ENCODE data around the gene ZMIZ1. TPM values are rescaled to one million over a fixed set of nuclear protein-coding genes. Genes with fewer than 3 reads are reported as not detected.

Gene ZMIZ1
- polyA plus RNA-seq, 1 donor from 2014 or later: 26.8 TPM

DNA sequence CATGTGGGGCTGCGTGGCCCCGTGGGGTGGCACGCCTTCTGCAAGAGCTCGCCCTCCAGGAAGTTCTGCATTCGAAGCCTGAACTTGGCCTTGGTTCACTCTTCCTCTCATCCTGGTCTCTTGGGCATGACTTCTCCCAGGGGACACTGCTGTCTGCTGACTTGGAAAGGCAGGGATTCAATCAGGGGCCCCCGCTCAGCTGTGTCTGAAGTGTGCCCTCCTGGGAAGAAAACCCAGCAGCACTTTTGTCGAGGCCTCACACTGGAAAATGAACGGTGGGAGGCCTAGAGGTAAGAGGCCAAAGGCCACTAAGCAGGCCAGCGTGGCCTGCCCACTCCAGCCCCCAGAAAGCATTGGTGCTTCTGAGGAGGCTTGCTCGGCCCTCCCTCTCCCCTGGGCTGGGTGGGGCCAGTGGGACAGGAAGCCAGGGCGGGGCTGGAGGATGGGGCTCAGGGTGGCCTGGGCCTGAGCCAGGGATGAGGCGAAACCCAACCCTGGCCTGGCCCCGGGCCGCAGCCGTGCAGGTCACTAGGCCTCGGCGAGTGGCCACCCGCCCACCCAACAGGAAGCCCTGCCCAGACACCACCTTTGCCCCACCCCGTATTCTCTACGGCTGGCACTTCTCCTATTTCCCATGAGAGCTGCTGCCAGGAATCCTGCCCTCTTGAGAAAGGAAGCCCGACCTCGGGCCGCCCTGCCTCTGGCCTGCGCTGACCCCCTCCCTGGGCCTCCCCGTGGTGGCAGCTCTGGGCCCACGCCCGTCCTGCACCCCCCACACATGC is 81.1 kb downstream of the ZMIZ1 start:
- Histone ChIP-seq H3K79me2 (replicated peaks; ENCODE audit: insufficient read depth, low read length) (no peaks in the 10 kb centered on the region), H2AFZ (ENCODE audit: low read depth, low read length) (no peak overlapping the region), H3K4me3 (ENCODE audit: low read length) (no peak overlapping the region), H3K4me2 (ENCODE audit: low read length) (no peak overlapping the region), H3K27ac (ENCODE audit: low read length) (no peak overlapping the region), H3K36me3 (ENCODE audit: insufficient read depth, low read length) (no peaks in the 10 kb centered on the region), H3F3A (ENCODE audit: insufficient read depth, low read length, poor library complexity, severe bottlenecking) (no peaks in the 10 kb centered on the region), H3K9me3 (ENCODE audit: low read length) (no peaks in the 10 kb centered on the region), H4K20me1 (ENCODE audit: insufficient read depth) (no peaks in the 10 kb centered on the region), H3K9ac (ENCODE audit: low read length) (no peak overlapping the region), H3K27me3 (ENCODE audit: insufficient read depth, low read depth, low read length) (no peaks in the 10 kb centered on the region), H3K9me2 (ENCODE audit: insufficient read depth, low read length) (no peaks in the 10 kb centered on the region)
- no peak for TF ChIP-seq RAD21 (conservative IDR thresholded peaks at IDR 0.05)
- TF ChIP-seq SMC3 (conservative IDR thresholded peaks at IDR 0.05; ENCODE audit: poor library complexity): no peak
- TF ChIP-seq POLR2AphosphoS5 (IDR thresholded peaks at IDR 0.05): no peak
- TF ChIP-seq, protein P1, sequence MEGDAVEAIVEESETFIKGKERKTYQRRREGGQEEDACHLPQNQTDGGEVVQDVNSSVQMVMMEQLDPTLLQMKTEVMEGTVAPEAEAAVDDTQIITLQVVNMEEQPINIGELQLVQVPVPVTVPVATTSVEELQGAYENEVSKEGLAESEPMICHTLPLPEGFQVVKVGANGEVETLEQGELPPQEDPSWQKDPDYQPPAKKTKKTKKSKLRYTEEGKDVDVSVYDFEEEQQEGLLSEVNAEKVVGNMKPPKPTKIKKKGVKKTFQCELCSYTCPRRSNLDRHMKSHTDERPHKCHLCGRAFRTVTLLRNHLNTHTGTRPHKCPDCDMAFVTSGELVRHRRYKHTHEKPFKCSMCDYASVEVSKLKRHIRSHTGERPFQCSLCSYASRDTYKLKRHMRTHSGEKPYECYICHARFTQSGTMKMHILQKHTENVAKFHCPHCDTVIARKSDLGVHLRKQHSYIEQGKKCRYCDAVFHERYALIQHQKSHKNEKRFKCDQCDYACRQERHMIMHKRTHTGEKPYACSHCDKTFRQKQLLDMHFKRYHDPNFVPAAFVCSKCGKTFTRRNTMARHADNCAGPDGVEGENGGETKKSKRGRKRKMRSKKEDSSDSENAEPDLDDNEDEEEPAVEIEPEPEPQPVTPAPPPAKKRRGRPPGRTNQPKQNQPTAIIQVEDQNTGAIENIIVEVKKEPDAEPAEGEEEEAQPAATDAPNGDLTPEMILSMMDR (IDR thresholded peaks at IDR 0.05; ENCODE audit: poor library complexity, severe bottlenecking): no peak
- no peak for TF ChIP-seq EP300 (conservative IDR thresholded peaks at IDR 0.05; ENCODE audit: poor library complexity, severe bottlenecking)
- no peak for TF ChIP-seq TAF1 (IDR thresholded peaks at IDR 0.05; ENCODE audit: low read depth)
- no peak for TF ChIP-seq MXI1 (conservative IDR thresholded peaks at IDR 0.05; ENCODE audit: poor library complexity, severe bottlenecking)
- TF ChIP-seq EZH2 (IDR thresholded peaks at IDR 0.05; ENCODE audit: borderline replicate concordance, insufficient read depth, low read length, poor library complexity, severe bottlenecking): no peak
- TF ChIP-seq, protein P2, sequence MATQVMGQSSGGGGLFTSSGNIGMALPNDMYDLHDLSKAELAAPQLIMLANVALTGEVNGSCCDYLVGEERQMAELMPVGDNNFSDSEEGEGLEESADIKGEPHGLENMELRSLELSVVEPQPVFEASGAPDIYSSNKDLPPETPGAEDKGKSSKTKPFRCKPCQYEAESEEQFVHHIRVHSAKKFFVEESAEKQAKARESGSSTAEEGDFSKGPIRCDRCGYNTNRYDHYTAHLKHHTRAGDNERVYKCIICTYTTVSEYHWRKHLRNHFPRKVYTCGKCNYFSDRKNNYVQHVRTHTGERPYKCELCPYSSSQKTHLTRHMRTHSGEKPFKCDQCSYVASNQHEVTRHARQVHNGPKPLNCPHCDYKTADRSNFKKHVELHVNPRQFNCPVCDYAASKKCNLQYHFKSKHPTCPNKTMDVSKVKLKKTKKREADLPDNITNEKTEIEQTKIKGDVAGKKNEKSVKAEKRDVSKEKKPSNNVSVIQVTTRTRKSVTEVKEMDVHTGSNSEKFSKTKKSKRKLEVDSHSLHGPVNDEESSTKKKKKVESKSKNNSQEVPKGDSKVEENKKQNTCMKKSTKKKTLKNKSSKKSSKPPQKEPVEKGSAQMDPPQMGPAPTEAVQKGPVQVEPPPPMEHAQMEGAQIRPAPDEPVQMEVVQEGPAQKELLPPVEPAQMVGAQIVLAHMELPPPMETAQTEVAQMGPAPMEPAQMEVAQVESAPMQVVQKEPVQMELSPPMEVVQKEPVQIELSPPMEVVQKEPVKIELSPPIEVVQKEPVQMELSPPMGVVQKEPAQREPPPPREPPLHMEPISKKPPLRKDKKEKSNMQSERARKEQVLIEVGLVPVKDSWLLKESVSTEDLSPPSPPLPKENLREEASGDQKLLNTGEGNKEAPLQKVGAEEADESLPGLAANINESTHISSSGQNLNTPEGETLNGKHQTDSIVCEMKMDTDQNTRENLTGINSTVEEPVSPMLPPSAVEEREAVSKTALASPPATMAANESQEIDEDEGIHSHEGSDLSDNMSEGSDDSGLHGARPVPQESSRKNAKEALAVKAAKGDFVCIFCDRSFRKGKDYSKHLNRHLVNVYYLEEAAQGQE (IDR thresholded peaks at IDR 0.05; ENCODE audit: borderline replicate concordance): no peak

DNA sequence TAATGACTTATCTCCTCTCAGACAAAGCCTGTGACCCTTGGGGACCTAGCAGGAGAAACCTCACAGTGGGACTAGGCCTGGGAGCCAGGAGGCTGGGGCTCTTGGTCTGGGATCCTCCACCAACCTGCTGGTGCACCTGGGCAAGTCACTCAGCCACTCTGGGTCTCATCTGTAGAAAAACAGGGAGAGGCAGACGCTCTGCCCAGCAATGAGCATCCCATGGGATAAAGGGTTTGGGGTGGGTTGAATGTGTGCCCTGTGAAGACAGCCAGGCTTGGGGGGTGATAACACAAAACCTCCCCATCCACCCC is 81.6 kb downstream of the ZMIZ1 start:
- H3K27ac ChIP-seq (ENCODE audit: low read length): no peak overlapping the region
- H3K9me3 ChIP-seq (ENCODE audit: low read length): no peaks in the 10 kb centered on the region
- no peaks in the 10 kb centered on the region for H4K20me1 ChIP-seq (ENCODE audit: insufficient read depth)
- H3K4me3 ChIP-seq (ENCODE audit: low read length): no peak overlapping the region
- no peaks in the 10 kb centered on the region for H3F3A ChIP-seq (ENCODE audit: insufficient read depth, low read length, poor library complexity, severe bottlenecking)
- no peaks in the 10 kb centered on the region for H3K27me3 ChIP-seq (ENCODE audit: insufficient read depth, low read depth, low read length)
- H3K4me2 ChIP-seq (ENCODE audit: low read length): no peak overlapping the region
- no peak overlapping the region for H3K9ac ChIP-seq (ENCODE audit: low read length)
- no peaks in the 10 kb centered on the region for H3K36me3 ChIP-seq (ENCODE audit: insufficient read depth, low read length)
- H2AFZ ChIP-seq (ENCODE audit: low read depth, low read length): no peak overlapping the region
- no peaks in the 10 kb centered on the region for H3K79me2 ChIP-seq (replicated peaks; ENCODE audit: insufficient read depth, low read length)
- TF ChIP-seq TAF1 (IDR thresholded peaks at IDR 0.05; ENCODE audit: low read depth) (no peak), MXI1 (conservative IDR thresholded peaks at IDR 0.05; ENCODE audit: poor library complexity, severe bottlenecking) (no peak), RAD21 (conservative IDR thresholded peaks at IDR 0.05) (no peak), SMC3 (conservative IDR thresholded peaks at IDR 0.05; ENCODE audit: poor library complexity) (no peak), EZH2 (IDR thresholded peaks at IDR 0.05; ENCODE audit: borderline replicate concordance, insufficient read depth, low read length, poor library complexity, severe bottlenecking) (no peak), EP300 (conservative IDR thresholded peaks at IDR 0.05; ENCODE audit: poor library complexity, severe bottlenecking) (no peak), POLR2AphosphoS5 (IDR thresholded peaks at IDR 0.05) (no peak)
- TF ChIP-seq, protein P1 (IDR thresholded peaks at IDR 0.05; ENCODE audit: poor library complexity, severe bottlenecking): no peak
- TF ChIP-seq, protein P2 (IDR thresholded peaks at IDR 0.05; ENCODE audit: borderline replicate concordance): no peak
- H3K9me2 ChIP-seq (ENCODE audit: insufficient read depth, low read length): no peaks in the 10 kb centered on the region
